Measurements from ENCODE around the gene ARMH1.
A peak's percentile ranks its signal among the peaks of the same experiment; 100 is the strongest.
"Not testable (repeated sequence)": the region's sequence is repeated elsewhere in the genome, so short reads cannot be mapped to it uniquely, and the experiment has no call there.

Gene ARMH1

DNA sequence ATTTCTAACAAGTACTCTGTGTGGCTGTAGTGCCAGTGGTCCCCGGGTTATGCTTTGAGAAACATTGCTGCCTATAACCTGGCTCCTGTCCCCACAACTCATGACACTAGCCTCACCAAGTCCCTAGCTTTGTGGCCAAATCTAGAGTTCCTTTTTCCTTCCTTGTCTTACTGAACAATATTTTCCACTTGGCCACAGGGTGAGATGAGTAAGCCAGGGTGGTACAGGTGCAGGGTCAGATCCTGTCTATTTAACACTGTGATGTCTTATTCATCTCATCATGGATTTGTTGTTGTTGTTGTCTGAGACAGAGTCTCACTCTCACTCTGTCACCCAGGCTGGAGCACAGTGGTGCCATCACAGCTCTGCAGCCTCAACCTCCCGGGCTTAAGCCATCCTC is 18.6 kb downstream of the ARMH1 start:
- no peak for DNase-seq (ENCODE audit: extremely low read depth in 1 of 2, low read depth in 1 of 2)

DNA sequence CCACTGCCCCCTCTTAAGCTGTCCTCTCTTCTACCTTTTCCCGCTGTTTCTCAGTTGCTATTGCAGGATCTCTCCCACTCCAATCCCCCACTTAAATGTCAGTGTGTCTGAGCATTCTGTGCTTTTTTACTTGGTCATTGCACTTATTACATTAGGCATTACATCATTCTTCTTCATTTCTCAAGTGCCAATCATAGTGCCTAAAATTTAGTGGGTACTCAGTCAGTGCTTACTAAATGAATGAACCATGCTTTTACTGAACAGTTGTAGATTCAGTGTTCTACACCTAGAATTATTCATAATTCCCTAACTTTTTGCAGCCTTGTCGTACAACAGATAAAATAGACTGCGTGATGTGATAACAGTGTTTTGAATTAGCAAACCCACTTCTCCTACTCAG is 19.4 kb downstream of the ARMH1 start:
- DNase-seq (ENCODE audit: extremely low read depth in 1 of 2, low read depth in 1 of 2): no peak

DNA sequence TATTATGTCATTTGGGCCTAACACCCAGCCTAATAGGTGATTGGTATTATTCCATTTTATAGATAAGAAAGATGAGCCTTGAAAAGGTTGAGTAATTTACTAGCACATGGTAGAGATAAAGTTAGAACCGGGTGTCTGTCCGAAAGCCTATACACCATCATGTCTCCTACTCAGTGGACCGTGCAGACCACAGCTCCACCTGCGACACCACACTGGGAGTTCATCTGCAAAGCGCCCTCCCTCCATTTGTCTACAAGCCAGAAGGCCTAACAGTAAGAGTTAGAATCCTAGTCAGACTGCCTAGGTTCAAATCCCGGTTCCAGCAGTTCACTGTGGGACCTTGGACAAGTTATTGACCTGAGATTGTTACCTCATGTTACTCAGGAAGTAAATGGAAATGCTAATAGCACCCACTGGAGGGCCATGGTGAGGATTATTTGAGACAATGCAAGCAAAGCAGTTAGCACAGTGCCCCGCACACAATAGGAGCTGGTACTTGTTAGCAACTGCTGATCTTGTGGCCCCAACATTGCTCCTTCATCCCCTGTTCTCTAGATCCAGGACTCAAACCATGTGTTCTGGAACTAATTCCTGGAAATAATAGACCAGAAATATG is 20.5 kb downstream of the ARMH1 start:
- no peak for DNase-seq (ENCODE audit: extremely low read depth in 1 of 2, low read depth in 1 of 2)

DNA sequence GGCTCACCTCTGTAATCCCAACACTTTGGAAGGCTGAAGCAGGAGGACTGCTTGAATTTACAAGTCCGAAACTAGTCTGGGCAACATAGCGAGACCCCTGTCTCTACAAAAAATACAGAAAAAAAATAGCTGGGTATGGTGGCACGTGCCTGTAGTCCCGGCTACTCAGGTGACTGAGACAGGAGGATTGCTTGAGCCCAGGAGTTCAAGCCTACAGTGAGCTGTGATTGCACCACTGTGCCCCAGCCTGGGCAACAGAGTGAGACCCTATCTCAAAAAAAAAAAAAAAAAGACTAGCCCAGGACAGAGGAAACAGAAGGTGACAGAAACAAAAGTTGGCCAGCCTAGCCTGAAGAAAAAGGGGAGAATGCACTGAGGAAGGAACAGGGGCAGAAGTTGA is 21.2 kb downstream of the ARMH1 start:
- DNase-seq (ENCODE audit: extremely low read depth in 1 of 2, low read depth in 1 of 2): no peak

DNA sequence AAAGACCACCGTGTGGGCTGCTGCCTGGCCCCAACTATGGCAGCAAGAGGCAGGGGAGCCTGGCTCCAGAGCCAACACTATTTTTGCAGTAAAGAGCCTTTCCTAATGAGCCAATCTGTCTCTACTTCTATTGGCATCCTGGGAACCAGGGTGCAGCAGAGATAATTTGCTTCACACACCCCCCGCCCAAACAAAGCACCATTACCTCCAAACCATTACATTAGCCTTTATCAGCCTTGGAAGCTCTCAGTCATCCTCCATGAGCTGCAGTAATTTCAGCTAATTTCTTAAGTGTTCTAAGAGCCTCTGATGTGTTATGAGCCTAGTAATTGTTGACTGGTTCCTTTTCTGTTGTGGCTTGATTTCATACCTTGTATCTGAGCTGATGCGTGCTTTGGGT is 21.6 kb downstream of the ARMH1 start:
- no peak for DNase-seq (ENCODE audit: extremely low read depth in 1 of 2, low read depth in 1 of 2)

DNA sequence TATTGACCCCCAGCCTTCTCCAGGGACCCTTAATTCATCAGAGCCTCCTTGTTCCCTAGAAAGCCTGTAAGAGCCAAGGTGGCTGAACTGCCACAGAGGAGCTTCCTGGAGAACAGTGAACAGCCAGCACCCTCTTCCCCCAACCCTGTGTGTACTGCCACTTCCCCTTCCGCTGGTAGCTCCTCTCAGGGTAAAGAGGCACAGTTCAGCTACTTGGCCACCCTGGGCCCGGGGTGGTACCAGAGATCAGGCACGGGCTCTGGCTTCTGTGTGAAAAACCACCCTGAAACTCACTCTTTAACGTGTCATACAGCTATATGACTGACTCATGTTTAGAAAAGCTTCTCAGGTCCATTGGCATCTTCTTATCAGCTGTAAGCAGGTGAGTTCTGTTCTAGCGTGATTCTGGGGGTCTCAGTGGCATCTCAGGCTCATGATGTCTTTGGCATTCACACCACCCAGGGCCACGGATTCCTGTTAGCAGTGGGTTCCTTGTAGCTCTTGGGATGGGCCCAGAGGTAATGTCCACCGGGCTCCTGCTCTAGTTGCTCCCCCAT is 22.4 kb downstream of the ARMH1 start:
- no peak for DNase-seq (ENCODE audit: extremely low read depth in 1 of 2, low read depth in 1 of 2)

DNA sequence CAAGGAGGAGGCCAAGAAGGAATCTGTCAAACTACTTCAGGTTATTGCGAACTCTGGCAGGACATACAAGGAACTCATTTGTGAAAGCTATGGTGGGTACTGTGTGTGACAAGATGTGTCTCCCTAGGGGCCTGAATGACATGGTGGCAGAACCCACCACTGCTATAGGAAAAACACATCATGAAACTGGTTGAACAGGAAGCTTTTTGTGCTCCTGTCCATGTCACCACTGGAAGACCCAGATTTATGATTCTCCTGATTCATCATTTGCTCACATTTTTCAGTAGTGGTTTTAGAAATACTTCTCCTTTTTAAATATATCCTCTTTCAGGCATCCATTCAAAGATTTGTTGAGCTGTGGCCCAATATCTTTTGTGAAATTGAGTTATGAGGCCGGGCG is 23.6 kb downstream of the ARMH1 start:
- no peak for DNase-seq (ENCODE audit: extremely low read depth in 1 of 2, low read depth in 1 of 2)

DNA sequence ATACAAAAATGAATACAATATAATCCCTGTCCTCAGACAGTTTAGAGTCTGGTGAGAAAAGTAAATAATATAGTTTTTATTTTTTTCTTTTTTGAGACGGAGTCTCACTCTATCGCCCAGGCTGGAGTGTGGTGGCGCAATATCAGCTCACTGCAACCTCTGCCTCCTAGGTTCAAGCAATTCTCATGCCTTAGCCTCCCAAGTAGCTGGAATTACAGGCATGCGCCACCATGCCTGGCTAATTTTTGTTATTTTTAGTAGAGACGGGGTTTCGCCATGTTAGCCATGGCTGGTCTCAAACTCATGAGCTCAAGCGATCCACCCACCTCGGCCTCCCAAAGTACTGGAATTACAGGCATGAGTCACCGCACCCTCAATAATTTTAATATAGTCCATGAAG is 24.9 kb downstream of the ARMH1 start:
- DNase-seq (ENCODE audit: extremely low read depth in 1 of 2, low read depth in 1 of 2): not testable (repeated sequence)

DNA sequence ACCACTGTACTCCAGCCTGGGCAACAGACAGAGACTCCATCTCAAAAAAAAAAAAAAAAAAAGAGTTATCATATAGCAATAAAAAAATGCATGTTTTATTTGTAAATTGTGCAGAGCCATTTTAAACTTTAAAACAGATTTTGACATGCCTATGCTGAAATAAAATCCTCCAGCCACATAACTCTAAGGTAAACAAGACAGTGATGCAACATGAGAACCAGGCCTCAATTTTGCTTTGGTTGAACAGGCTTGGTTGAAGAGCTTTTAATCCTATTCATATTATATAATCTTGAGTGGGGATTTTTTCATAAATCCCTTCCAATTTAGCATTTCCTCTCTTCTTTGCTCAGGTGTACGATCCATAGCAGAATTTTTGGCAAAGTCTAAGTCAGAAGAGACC is 26.1 kb downstream of the ARMH1 start:
- no peak for DNase-seq (ENCODE audit: extremely low read depth in 1 of 2, low read depth in 1 of 2)

DNA sequence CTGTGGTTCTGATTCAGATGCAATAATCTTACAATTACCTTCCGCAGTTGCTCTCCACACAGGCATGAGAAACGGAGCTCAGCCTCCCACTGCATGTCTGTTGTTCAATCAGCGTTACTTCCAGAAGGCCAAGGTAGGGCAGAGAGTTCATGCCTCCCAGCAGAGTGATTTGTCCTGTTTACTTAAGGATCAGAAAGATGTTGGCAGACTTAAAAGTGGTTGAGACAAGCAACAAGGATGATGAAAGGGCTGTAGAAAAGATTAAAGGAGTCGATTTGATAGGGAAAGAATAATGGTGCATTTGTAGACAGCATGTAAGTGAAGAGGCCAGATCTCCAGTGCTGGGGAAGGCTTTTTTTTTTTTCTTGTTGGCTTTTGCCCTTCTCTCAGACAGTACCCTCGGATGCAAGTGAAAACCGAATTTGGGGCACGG is 26.6 kb downstream of the ARMH1 start:
- no peak for DNase-seq (ENCODE audit: extremely low read depth in 1 of 2, low read depth in 1 of 2)

DNA sequence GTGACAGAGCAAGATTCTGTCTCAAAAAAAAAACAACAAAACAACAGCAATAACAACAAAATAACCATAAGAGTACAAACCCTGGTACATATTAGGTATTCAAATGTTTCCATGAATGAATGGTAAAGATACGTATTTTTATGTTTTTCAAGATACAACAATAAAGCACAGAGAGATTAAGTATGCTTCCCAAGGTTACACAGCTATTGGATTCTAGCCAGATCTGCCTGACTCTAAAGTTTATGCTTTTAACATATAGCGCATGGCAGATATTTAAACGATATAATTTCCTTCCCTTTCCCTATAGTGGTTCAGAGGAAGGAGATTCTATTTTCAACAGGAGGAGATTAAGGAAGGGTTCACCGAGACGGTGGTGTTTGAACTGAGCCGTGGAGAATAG is 31.0 kb downstream of the ARMH1 start:
- no peak for DNase-seq (ENCODE audit: extremely low read depth in 1 of 2, low read depth in 1 of 2)

DNA sequence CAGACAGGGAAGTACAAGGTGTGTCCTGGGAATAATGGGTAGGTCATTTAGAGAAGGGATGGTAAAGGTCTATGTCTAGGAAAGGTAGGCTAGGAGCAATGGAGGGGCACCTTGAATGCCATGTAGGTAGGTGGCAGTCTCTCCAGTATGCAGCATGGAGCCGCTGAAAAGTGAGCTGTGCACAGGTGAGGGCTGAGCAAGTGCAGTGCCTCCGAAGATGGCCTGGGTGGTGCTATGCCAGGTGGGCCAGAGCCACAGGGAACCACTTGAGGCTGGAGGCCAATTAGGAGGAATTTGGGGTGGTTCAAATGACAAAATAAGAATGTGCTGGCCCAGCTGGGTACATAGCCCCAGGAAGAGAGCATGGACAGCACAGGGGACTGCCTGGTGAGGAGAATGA is 31.4 kb downstream of the ARMH1 start:
- DNase-seq (ENCODE audit: extremely low read depth in 1 of 2, low read depth in 1 of 2): no peak

DNA sequence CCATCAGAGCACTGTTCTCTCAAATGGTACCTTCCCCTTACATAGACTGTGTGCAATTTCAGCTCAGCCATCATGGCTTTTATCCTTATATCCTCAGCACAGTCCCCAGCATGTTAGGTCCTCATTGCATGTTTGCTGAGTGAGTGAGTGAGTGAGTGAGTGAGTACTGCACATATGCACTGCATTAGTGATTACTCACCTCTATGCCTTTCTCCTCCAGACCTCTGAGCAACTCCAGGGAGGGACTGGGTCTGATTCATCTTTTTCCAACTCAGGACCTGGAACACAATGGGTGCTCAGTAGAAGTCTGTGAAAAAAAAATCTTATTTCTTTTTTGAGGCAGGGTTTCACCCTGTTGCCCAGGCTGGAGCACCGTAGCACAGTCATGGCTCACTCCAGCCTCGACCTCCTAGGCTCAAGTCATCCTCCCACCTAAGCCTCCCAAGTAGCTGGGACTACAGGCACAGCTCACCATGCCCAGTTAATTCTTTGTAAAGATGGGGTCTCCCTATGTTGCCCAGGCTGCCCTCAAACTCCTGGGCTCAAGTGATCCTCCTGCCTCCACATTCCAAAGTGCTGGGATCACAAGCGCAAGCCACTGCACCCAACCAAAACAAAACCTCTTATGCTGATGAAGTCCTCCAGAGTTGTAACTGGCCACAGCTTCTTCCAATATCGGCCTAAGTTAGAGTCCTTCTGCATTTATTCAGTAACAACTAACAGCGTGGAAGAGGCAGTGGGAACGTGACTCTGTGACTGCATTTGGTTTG is 32.8 kb downstream of the ARMH1 start:
- DNase-seq (ENCODE audit: extremely low read depth in 1 of 2, low read depth in 1 of 2): no peak

DNA sequence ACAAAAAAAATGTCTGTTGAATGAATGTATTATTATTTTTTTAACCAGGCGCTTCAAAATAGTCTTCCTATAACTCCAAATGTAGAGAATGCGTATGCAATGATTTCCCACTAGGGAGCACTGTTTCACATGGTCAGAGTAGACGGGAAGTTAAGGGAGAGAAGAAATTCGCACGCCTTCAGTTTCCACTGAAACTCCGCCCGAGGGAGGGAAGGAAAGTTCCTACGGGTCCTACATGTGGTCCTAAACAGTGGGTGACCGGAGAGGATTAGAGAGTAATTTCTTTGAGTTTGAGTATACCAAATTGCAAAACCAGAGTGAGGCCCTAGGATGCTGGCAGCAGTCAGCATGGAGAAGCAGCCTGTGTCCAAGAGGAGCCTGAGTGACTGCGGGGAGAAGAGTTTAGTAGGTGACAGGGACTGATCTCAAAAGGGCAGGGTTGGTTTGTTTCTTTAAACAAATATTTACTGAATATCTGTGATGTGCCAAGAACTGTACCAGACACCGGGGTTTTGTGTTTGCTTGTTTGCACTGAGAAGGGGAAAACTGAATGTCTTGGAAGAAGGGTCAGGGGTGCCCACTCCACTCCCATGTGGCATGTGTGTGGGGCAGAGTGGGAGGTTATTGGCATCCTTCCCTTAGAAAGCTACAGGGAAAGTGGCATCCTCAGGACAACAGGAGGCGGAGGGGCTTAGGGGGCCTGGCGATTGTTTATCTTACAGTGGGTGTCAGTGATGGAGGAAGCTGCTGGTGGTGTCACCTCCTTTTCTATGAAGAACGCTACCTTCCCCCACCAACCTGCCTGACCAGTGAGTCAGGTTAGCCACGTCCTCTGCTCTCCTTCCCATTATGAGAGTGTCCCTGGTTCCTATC is 33.7 kb downstream of the ARMH1 start:
- DNase-seq (ENCODE audit: extremely low read depth in 1 of 2, low read depth in 1 of 2): no peak

DNA sequence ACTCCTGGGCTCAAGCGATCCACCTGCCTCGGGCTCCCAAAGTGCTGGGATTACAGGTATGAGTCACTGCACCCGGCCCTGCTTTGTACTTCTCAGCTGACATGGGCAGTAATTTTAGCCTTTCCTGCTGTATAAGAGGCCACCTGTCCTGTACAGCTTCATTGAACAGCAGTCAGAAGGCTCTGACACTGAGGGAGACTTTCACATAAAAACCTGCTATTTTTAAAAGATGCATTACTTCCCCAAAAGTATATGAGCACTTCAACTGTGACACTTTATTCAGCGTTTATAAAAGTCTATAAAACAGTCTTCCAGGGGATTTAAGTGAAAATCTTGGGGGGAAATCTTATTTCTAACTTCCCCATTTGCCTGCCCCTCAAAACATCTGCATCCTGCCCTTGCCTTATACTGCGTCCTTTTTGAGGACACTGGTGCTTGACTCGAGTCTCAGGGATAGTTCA is 38.8 kb downstream of the ARMH1 start:
- no peak for DNase-seq (ENCODE audit: extremely low read depth in 1 of 2, low read depth in 1 of 2)

DNA sequence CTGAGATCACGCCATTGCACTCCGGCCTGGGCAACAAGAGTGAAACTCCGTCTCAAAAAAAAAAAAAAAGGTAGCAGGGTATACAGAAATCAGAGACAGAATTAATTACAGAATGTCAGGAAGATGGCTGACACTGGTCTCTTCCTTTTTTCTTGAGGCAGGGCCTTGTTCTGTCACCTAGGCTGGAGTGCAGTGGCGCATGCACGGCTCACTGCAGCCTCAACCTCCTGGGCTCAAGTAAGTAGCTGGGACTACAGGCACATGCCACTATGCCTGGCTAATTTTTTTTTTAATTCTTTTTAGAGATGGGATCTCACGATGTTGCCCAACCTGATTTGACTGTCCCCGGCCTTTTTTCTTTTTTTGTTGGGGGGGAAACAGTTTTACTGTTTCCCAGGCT is 40.0 kb downstream of the ARMH1 start:
- no peak for DNase-seq (ENCODE audit: extremely low read depth in 1 of 2, low read depth in 1 of 2)

DNA sequence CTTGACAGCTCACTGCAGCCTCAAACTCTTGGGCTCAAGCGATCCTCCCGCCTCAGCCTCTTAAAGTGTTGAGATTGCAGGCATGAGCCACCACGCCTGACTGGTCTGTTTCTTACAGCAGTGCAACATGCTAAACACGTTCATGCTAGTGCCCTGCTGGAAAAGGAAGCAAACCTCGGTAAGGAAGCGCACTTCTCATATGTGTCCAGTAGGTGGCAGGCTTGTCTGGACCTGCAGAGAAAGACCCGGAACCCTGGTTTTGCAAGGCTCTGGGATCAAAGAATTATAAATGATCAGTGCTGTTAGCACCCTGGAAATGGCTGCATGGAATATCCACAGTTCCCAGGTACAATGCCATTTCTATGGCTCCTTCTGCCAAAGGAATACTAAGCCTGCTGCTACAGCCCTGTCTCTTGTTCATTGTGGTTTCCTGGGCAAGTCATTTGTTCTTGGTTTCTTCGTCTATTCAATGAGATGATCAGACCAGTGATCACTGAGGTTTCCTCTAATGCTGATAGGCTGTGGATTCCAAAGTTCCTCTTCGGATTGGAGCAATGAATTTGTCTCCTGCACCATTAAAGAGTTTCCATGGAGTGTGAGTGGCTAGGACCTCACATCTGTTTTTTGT is 40.5 kb downstream of the ARMH1 start:
- DNase-seq (ENCODE audit: extremely low read depth in 1 of 2, low read depth in 1 of 2): peak in 1 of 2 donors; percentile 31

DNA sequence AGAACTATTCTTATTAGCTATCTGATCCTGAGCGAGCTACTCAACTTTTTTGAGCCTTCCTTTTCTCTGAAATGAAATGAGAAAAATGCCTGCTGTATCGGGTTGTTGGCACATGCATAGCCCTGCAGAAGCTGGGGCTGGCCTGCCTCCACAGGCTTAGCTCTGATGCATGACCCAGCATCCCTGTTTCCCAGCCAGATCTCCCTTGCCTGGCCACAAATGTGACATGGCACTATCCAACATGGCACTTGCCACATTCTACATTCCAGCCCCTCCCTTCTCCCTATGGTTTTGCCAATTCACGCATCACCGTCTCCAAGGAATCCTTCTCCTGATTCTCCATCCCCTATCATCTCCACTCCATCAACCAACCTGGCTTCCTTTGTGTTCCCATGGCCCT is 42.6 kb downstream of the ARMH1 start:
- DNase-seq (ENCODE audit: extremely low read depth in 1 of 2, low read depth in 1 of 2): no peak

DNA sequence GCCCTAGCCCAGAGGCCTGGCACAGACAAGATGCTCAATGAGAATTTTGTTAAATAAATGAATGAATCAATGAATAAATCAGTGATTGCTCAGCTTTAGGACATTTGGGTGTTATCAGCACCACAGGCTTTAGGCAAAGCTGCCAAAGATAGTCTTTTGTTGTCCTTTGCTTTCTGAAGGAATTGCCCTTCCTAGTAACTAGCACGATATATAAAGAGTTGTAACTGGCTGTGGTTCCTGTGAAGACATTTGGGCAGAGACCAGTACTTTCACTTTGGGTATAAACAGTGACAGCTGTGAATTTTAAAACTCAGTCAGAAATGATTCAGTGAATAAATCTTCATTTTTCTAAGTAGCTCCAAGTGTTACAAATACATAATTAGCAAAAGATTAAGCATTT is 43.1 kb downstream of the ARMH1 start:
- DNase-seq (ENCODE audit: extremely low read depth in 1 of 2, low read depth in 1 of 2): no peak

DNA sequence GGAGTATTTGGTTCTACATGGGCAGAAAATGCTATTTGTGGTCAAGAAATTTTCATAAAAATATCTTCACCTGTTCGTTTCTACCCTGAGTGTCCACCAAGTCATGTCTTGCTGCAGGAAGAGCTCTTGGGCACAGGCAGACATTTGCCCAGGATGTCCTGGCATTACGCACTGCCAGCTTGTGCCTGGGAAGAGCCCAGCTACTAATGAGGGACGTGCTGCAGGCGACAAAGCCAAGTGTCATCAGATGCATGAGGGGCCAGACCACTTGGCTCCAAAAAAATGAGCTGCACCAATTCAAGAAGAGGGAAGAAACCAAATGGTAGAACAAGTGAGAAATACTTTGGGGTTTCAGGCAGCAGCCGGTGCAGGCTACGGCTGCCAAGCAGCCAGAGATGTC is 43.6 kb downstream of the ARMH1 start:
- DNase-seq (ENCODE audit: extremely low read depth in 1 of 2, low read depth in 1 of 2): no peak

DNA sequence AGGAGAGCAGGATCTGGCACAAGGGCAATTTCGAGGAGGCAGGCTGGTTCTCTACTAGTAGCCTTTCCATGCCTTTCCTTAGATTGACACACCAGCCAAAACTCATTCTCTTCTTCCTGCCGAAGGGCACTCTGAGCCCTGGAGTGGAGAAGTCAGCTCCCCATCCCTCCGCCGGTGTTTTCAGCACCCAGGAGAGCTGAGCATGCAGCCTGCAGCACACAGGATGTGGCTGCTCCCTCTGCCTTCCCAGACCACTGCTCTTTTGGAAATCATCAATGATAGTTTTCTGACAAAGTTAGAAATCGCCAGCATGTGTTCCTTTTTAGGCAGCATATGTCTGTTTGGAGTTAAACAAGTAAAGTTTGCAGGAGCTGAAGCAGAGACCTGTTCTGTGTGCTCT is 44.8 kb downstream of the ARMH1 start:
- DNase-seq (ENCODE audit: extremely low read depth in 1 of 2, low read depth in 1 of 2): no peak

All from activated CD8-positive, alpha-beta memory T cell treated with anti-CD3 and anti-CD28 coated beads for 1 hour (primary cell).